GM12801 (cell line): ENCODE results near the gene USH2A.

Experiments
- TF ChIP-seq, protein P1 (sequence below): IDR thresholded peaks from one replicate; pipeline ENCODE4 v1.5.1; 2011; ENCODE audit warnings: control low read depth; ENCODE audit not compliant: insufficient read length; ENCODE audit errors: extremely low read depth

USH2A gene

GRCh38 chr1:215844777-215845176 lies 578.5 kb downstream of the USH2A start:
- TF ChIP-seq, protein P1, sequence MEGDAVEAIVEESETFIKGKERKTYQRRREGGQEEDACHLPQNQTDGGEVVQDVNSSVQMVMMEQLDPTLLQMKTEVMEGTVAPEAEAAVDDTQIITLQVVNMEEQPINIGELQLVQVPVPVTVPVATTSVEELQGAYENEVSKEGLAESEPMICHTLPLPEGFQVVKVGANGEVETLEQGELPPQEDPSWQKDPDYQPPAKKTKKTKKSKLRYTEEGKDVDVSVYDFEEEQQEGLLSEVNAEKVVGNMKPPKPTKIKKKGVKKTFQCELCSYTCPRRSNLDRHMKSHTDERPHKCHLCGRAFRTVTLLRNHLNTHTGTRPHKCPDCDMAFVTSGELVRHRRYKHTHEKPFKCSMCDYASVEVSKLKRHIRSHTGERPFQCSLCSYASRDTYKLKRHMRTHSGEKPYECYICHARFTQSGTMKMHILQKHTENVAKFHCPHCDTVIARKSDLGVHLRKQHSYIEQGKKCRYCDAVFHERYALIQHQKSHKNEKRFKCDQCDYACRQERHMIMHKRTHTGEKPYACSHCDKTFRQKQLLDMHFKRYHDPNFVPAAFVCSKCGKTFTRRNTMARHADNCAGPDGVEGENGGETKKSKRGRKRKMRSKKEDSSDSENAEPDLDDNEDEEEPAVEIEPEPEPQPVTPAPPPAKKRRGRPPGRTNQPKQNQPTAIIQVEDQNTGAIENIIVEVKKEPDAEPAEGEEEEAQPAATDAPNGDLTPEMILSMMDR: no peak

DNA sequence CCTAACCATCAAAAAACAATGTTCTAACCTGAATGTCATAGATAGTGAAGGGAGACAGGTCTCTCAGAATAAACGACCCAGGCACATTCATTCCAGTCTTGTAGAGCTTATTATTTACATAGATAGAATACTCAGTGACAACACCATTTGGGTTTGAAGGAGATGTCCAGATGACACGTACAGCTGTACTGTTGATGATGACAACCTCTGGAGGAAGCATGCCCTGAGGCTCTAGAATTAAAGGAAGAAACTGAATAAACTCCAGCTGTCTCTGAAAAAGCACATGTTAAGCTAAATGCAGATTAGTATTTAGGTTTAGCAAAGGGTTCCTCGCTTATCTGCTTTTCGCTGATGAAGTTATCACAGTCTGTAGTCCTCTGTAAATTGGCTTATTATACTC lies 579.0 kb downstream of the USH2A start:
- TF ChIP-seq, protein P1: no peak

DNA sequence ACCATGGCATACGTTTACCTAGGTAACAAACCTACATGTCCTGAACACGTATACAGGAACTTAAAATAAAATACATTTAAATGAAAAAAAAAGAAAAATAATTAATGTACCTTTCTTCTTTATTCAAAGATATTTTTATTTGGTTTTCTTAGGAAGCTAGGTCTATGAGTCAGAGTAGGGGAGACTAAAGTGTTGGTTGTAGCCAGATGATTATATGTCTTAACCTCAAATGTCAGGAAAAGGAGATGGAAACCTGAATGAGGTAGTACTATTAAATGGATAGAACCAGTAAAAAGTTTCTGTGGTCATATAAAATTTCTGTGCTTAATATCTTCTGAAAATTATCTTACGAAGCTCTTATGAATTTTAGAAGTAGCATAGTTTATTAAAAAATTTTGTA lies 580.3 kb downstream of the USH2A start:
- TF ChIP-seq, protein P1: no peak

- TF ChIP-seq, protein P1: no peak
Measured at GRCh38 chr1:215835951-215836350, 587.3 kb downstream of the USH2A start.

DNA sequence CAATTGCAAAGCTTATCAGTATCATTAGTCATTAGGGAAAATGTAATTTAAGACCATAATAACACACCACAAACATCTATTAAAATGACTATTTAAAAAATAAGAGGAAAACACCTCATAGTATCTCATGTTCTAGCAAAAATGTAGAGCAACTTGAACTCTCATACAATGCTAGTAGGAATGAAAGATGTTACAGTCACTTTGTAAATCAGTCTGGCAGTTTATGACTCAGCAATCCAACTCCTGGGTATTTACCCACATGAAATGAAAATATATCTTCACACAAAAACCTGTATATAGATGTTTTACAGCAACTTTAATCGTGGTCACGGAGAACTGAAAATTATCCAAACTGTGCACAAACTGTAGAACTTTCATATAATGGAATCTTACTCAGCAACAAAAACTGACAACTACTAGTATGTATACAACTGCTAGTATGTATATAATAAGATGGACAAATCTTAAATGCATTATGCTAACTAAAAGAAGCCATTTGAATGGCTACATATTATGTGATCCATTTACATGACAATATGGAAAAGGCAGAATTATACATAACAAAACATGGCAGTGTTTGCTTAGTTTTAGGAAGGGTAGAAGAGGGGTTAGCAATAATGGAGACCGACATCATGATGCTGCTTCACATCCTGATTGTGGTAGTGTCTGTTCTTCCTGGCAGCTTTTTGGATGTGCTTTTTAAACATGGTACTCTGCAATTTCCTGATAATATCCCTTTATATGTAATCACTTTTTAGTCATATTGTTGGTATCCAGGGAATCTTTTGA lies 589.1 kb downstream of the USH2A start:
- TF ChIP-seq, protein P1: no peak

DNA sequence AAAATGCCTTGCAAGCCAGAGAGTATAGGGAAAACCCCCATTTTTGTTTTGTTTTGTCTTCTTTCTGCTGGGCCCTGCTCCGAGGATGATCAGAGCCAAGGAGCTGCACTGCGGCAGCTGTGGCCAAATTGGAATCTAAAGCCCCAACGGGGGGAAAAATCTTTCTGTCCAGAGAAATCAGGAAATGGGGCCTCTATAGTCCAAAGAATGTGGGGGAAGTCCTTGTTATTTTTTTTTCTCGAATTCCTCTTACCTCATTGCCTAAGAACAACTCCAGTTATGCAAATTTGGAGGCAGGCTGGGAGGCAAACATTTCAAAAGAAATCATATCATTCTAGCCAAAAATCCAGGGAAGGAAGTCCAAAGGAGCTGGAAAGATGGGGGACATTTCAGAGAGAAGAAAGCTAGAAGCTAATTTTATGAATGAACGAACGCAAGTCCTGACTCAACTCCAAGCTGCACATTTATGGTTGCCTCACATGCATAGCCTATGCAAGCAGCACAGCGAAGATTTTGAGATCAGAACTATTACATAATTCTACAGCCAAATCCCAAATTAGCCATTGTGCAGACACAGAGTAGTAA lies 592.9 kb downstream of the USH2A start:
- TF ChIP-seq, protein P1: no peak

GRCh38 chr1:215825056-215825455 lies 598.2 kb downstream of the USH2A start:
- TF ChIP-seq, protein P1: no peak
